Measurements from ENCODE around the gene TRAF3IP1. TPM values are rescaled to one million over a fixed set of nuclear protein-coding genes. Genes with fewer than 3 reads are reported as not detected.
"Not testable (repeated sequence)": the region's sequence is repeated elsewhere in the genome, so short reads cannot be mapped to it uniquely, and the experiment has no call there.

Gene TRAF3IP1
- total and polyA plus RNA-seq, 2 donors (not counting 1 experiment from before 2014, with no cell fraction given): 3.9 to 9.2 TPM

GRCh38 chr2:238272156-238272555 lies 48.2 kb upstream of the TRAF3IP1 start:
- H2AFZ ChIP-seq (ENCODE audit: low read length): no peak overlapping the region
- peaks cover 2% of the 10 kb centered on the region for H3K36me3 ChIP-seq (ENCODE audit: control insufficient read depth, insufficient read depth, low read length)
- DNase-seq (ENCODE audit: low read depth in 2 of 2): no peak
- H4K20me1 ChIP-seq (ENCODE audit: control insufficient read depth, extremely low read depth, insufficient read depth, low read length): no peaks in the 10 kb centered on the region
- no peaks in the 10 kb centered on the region for H3K27me3 ChIP-seq (ENCODE audit: control insufficient read depth, insufficient read depth, low read length)
- no peaks in the 10 kb centered on the region for H3K9me3 ChIP-seq (ENCODE audit: control insufficient read depth, insufficient read depth, low read depth, low read length)
- no peak overlapping the region for H3K4me2 ChIP-seq (ENCODE audit: extremely low read depth, insufficient read depth, low read length)
- H3K79me2 ChIP-seq (ENCODE audit: control insufficient read depth, insufficient read depth, low read length): no peaks in the 10 kb centered on the region
- H3K4me3 ChIP-seq (replicated peaks in 1 of 4; ENCODE audit: control extremely low read depth in 1 of 4, insufficient read depth in 1 of 4, low read depth in 3 of 4, low read length in 4 of 4): no peak overlapping the region
- H3K27ac ChIP-seq (ENCODE audit: insufficient read depth, low read length): no peak overlapping the region
- no peak overlapping the region for H3K9ac ChIP-seq (ENCODE audit: insufficient read depth, low read length)
- no peaks in the 10 kb centered on the region for H3K4me1 ChIP-seq (ENCODE audit: control insufficient read depth, extremely low read depth, insufficient read depth, low read length)
- no peak for TF ChIP-seq CTCF (conservative IDR thresholded peaks at IDR 0.05 in 1 of 2, IDR thresholded peaks at IDR 0.05 in 1 of 2; ENCODE audit: low read depth in 1 of 2, low read length in 2 of 2)
- TF ChIP-seq EZH2 (IDR thresholded peaks at IDR 0.05; ENCODE audit: low read length, missing control alignments): no peak

GRCh38 chr2:238273433-238273832 lies 46.9 kb upstream of the TRAF3IP1 start:
- H3K4me3 ChIP-seq (replicated peaks in 1 of 4; ENCODE audit: control extremely low read depth in 1 of 4, insufficient read depth in 1 of 4, low read depth in 3 of 4, low read length in 4 of 4); H3K27me3 ChIP-seq (ENCODE audit: control insufficient read depth, insufficient read depth, low read length); H3K27ac ChIP-seq (ENCODE audit: insufficient read depth, low read length); DNase-seq (ENCODE audit: low read depth in 2 of 2); H3K9ac ChIP-seq (ENCODE audit: insufficient read depth, low read length); H4K20me1 ChIP-seq (ENCODE audit: control insufficient read depth, extremely low read depth, insufficient read depth, low read length); H3K4me1 ChIP-seq (ENCODE audit: control insufficient read depth, extremely low read depth, insufficient read depth, low read length); H3K9me3 ChIP-seq (ENCODE audit: control insufficient read depth, insufficient read depth, low read depth, low read length); H3K4me2 ChIP-seq (ENCODE audit: extremely low read depth, insufficient read depth, low read length); H3K79me2 ChIP-seq (ENCODE audit: control insufficient read depth, insufficient read depth, low read length); H2AFZ ChIP-seq (ENCODE audit: low read length); H3K36me3 ChIP-seq (ENCODE audit: control insufficient read depth, insufficient read depth, low read length): not testable (repeated sequence)

GRCh38 chr2:238274152-238274865 lies 46.0 kb upstream of the TRAF3IP1 start:
- H3K9me3 ChIP-seq (ENCODE audit: control insufficient read depth, insufficient read depth, low read depth, low read length): no peaks in the 10 kb centered on the region
- TF ChIP-seq EZH2 (IDR thresholded peaks at IDR 0.05; ENCODE audit: low read length, missing control alignments) (no peak), CTCF (conservative IDR thresholded peaks at IDR 0.05 in 1 of 2, IDR thresholded peaks at IDR 0.05 in 1 of 2; ENCODE audit: low read depth in 1 of 2, low read length in 2 of 2) (no peak)
- DNase-seq (ENCODE audit: low read depth in 2 of 2): no peak

More at GRCh38 chr2:238274152-238274865, 46.0 kb upstream of the TRAF3IP1 start:
- Histone ChIP-seq H3K9ac (ENCODE audit: insufficient read depth, low read length) (no peak overlapping the region), H2AFZ (ENCODE audit: low read length) (no peak overlapping the region), H3K79me2 (ENCODE audit: control insufficient read depth, insufficient read depth, low read length) (no peaks in the 10 kb centered on the region), H4K20me1 (ENCODE audit: control insufficient read depth, extremely low read depth, insufficient read depth, low read length) (no peaks in the 10 kb centered on the region), H3K27ac (ENCODE audit: insufficient read depth, low read length) (no peak overlapping the region), H3K4me1 (ENCODE audit: control insufficient read depth, extremely low read depth, insufficient read depth, low read length) (no peaks in the 10 kb centered on the region), H3K4me2 (ENCODE audit: extremely low read depth, insufficient read depth, low read length) (no peak overlapping the region), H3K4me3 (replicated peaks in 1 of 4; ENCODE audit: control extremely low read depth in 1 of 4, insufficient read depth in 1 of 4, low read depth in 3 of 4, low read length in 4 of 4) (no peak overlapping the region), H3K27me3 (ENCODE audit: control insufficient read depth, insufficient read depth, low read length) (no peaks in the 10 kb centered on the region), H3K36me3 (ENCODE audit: control insufficient read depth, insufficient read depth, low read length) (peaks cover 2% of the 10 kb centered on the region)
